Kidney (tissue), 14 donors: Measurements from ENCODE around the gene CHIC2. TPM values are rescaled to one million over a fixed set of nuclear protein-coding genes. Genes with fewer than 3 reads are reported as not detected.

Experiments used
- DNase-seq, 5 donors: peaks; one replicate each; pipeline ENCODE4 v3.0.0-alpha.2; 2013 to 2020
- FAIRE-seq: peaks from 2 replicates; lab custom pipeline; 2012; peaks lifted over from hg19 to GRCh38; lab: Jason Lieb, UNC
- H3K27ac ChIP-seq, 2 donors: one replicate each; pipeline ENCODE4 v1.7.0; 2013; ENCODE audit warnings: low read depth in 2 of 2, low read length in 2 of 2, inconsistent platforms in 1 of 2
- H3K27me3 ChIP-seq: one replicate; pipeline ENCODE4 v1.7.1; 2013; ENCODE audit warnings: low read length, inconsistent platforms; ENCODE audit not compliant: control insufficient read depth, insufficient read depth
- H3K36me3 ChIP-seq, 3 donors: one replicate each; pipeline versions ENCODE4 v1.7.0 to v1.7.1; 2013; ENCODE audit warnings: low read length in 3 of 3, control low read depth in 1 of 3, inconsistent platforms in 1 of 3; ENCODE audit not compliant: insufficient read depth in 3 of 3, control insufficient read depth in 2 of 3
- H3K4me1 ChIP-seq, 3 donors: one replicate each; pipeline versions ENCODE4 v1.7.0 to v1.7.1; 2013; ENCODE audit warnings: low read length in 3 of 3, inconsistent platforms in 1 of 3, low read depth in 1 of 3; ENCODE audit not compliant: control insufficient read depth in 2 of 3, insufficient read depth in 2 of 3
- H3K4me3 ChIP-seq, 3 donors: one replicate each; pipeline versions ENCODE4 v1.7.0 to v1.8.1; 2013; ENCODE audit warnings: low read length in 3 of 3, control low read depth in 1 of 3, inconsistent platforms in 1 of 3
- H3K9ac ChIP-seq, 3 donors: one replicate each; pipeline versions ENCODE4 v1.7.0 to v1.7.1; 2013; ENCODE audit warnings: low read length in 3 of 3, control low read depth in 1 of 3, inconsistent platforms in 1 of 3
- H3K9me3 ChIP-seq, 3 donors: one replicate each; pipeline versions ENCODE4 v1.7.0 to v1.7.1; 2013; ENCODE audit warnings: low read length in 3 of 3, control low read depth in 1 of 3, inconsistent platforms in 1 of 3; ENCODE audit not compliant: control insufficient read depth in 2 of 3, insufficient read depth in 1 of 3
- CTCF ChIP-seq: IDR thresholded peaks from 3 replicates; pipeline ENCODE4 v1.5.1; 2012; ENCODE audit warnings: mild to moderate bottlenecking, moderate library complexity, borderline replicate concordance; ENCODE audit not compliant: insufficient read depth; ENCODE audit errors: extremely low read depth
- intact Hi-C: fragments of 100-400 bp; cut with DNase I; formaldehyde crosslinking; loops from one replicate; pipeline ENCODE4 v1.11.1; 2022
- polyA plus RNA-seq: library from polyadenylated mRNA; stranded (reverse); fragments of 350-450 nt; fragmentation: Illumina TruSeq; extraction: RNeasy Lipid Tissue Mini Kit (QIAGEN cat#74804); gene quantifications from one replicate; pipeline ENCODE4 v1.2.3, GENCODE V29; 2014; ENCODE audit warnings: low read depth, low replicate concordance; ENCODE audit not compliant: insufficient read depth
- total RNA-seq: library from RNA; stranded (reverse); fragmentation: NEBNext Ultra II Directional; extraction: Animal tissue kit (Norgen Biotek cat#: 25700); gene quantifications from one replicate; pipeline ENCODE4 v1.2.1, GENCODE V29; 2021
- donor health status: control.
- donor health status: control.
- donor health status: control.
- donor health status: control.
- donor health status: control.
- donor health status: DM: yes; HTN: yes; CAD: no.
- donor health status: Normal renal cell carcinoma (clear cell type).

Gene CHIC2
- total and polyA plus RNA-seq, 2 donors from 2014 or later: 13.5 to 26.6 TPM

GRCh38 chr4:53960843-53961242 is 103.6 kb downstream of the CHIC2 start:
- H3K4me3 ChIP-seq: no peak overlapping the region
- DNase-seq (no peak), FAIRE-seq (no peak)
- H3K4me1 ChIP-seq: no peaks in the 10 kb centered on the region
- no peaks in the 10 kb centered on the region for H3K36me3 ChIP-seq
- H3K9me3 ChIP-seq: no peaks in the 10 kb centered on the region
- no peaks in the 10 kb centered on the region for H3K27me3 ChIP-seq
- no peak overlapping the region for H3K27ac ChIP-seq
- H3K9ac ChIP-seq: no peak overlapping the region
- intact Hi-C loops: no loop called here
- TF ChIP-seq CTCF: no peak

Other genes with a start within 250 kb of the CHIC2 start
- gene GSX2, start 35.6 kb upstream of the CHIC2 start, total RNA-seq: not detected
- not detected for gene GSX2, start 35.6 kb upstream of the CHIC2 start, polyA plus RNA-seq
- gene PDGFRA, start 164.7 kb upstream of the CHIC2 start, total RNA-seq: 71.0 TPM
- gene PDGFRA, start 164.7 kb upstream of the CHIC2 start, polyA plus RNA-seq: 12.3 TPM